H1 (cell line): ENCODE data around the gene LRRC8D.

Experiments used
- CREB1 ChIP-seq: IDR thresholded peaks from 2 replicates; pipeline ENCODE4 v1.6.1; 2012; ENCODE audit warnings: inconsistent platforms
- EP300 ChIP-seq, 2 experiments: IDR thresholded peaks; 1 replicate in 1 of 2; 2 replicates in 1 of 2; pipeline ENCODE4 v1.6.1; 2011 to 2012; ENCODE audit warnings: low read depth in 2 of 2, low read length in 2 of 2, mild to moderate bottlenecking in 2 of 2, borderline replicate concordance in 1 of 2, inconsistent platforms in 1 of 2, moderate library complexity in 1 of 2
- EZH2 ChIP-seq: fragments of 200-600 bp; sonication (generic); IDR thresholded peaks from 2 replicates; pipeline ENCODE4 v1.7.1; 2012; ENCODE audit warnings: low read depth, mild to moderate bottlenecking, moderate library complexity, low read length, inconsistent platforms; ENCODE audit not compliant: severe bottlenecking
- POLR2A ChIP-seq, 2 experiments: IDR thresholded peaks; 1 replicate in 1 of 2; 2 replicates in 1 of 2; pipeline ENCODE4 v1.6.1; 2011; ENCODE audit warnings: low read depth in 2 of 2, low read length in 2 of 2, mild to moderate bottlenecking in 2 of 2; ENCODE audit errors: control extremely low read depth in 1 of 2
- POLR2AphosphoS5 ChIP-seq: IDR thresholded peaks from 2 replicates; pipeline ENCODE4 v1.6.1; 2011; ENCODE audit warnings: low read depth, low read length
- RAD21 ChIP-seq, 2 experiments: IDR thresholded peaks in 1 of 2; conservative IDR thresholded peaks in 1 of 2; 2 replicates each; pipeline ENCODE4 v1.6.1; 2011; ENCODE audit warnings: low read depth in 2 of 2, low read length in 2 of 2, improper control_type of control experiment in 1 of 2, inconsistent platforms in 1 of 2, mild to moderate bottlenecking in 1 of 2, moderate library complexity in 1 of 2

DNA sequence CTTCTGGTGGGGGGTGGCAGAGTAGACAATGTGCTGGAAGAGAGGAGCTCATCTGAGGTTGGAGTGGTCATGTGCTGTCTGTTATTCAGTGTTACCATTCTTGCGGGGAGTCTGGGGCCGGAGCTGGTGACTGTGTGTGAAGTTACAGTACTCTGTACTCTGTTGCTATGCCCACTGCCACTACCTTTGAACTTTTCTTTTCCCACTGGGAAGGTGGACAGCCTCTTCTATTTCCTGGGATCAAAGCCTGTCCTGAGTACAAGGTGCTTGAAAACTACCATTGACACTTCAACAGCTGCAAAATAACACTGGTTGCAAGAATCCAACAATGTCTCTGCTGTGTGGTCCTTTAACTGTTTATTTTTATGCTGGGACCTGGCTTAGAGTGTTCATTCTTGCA is 107.7 kb downstream of the LRRC8D start:
- no peak for TF ChIP-seq EZH2
- TF ChIP-seq POLR2A (IDR thresholded peaks at IDR 0.05; ENCODE audit: control extremely low read depth in 1 of 2, low read depth in 2 of 2, low read length in 2 of 2): no peak
- no peak for TF ChIP-seq EP300 (IDR thresholded peaks at IDR 0.05; ENCODE audit: borderline replicate concordance in 1 of 2, low read depth in 2 of 2, low read length in 2 of 2)
- TF ChIP-seq CREB1: no peak
- no peak for TF ChIP-seq RAD21 (IDR thresholded peaks at IDR 0.05 in 1 of 2, conservative IDR thresholded peaks at IDR 0.05 in 1 of 2; ENCODE audit: low read depth in 2 of 2, low read length in 2 of 2)
- no peak for TF ChIP-seq POLR2AphosphoS5
